Caco-2 (cell line): ENCODE data around the gene ZDHHC7. TPM values are rescaled to one million over a fixed set of nuclear protein-coding genes. Genes with fewer than 3 reads are reported as not detected.
A peak's percentile ranks its signal among the peaks of the same experiment; 100 is the strongest.

Source experiments
- BruUV-seq: library from RNA; stranded (reverse); fragments of 400-500 nt; replicated peaks from 2 replicates; lab custom pipeline; 2021; lab: Mats Ljungman, UMichigan
- CTCF ChIA-PET: fragments of 300-600 bp; sonication (Branson Sonifier 250); formaldehyde crosslinking; loops from one replicate; lab custom pipeline; 2022; ENCODE audit warnings: antibody characterized with exemption; lab: Charles Lee
- POLR2A ChIA-PET: fragments of 300-600 bp; sonication (Branson Sonifier 250); formaldehyde crosslinking; loops from one replicate; lab custom pipeline; 2022; ENCODE audit warnings: antibody characterized with exemption; lab: Charles Lee
- DNase-seq, 2 experiments: peaks; one replicate each; pipeline versions ENCODE4 v3.0.0 to v3.0.0-alpha.2; 2020 to 2022
- H3K27me3 ChIP-seq: replicated peaks from 2 replicates; pipeline ENCODE4 v1.6.0; 2011; ENCODE audit warnings: low read length; ENCODE audit not compliant: control insufficient read depth, insufficient read depth
- H3K36me3 ChIP-seq: 2 replicates; pipeline ENCODE4 v1.5.1; 2011; ENCODE audit warnings: low read length; ENCODE audit not compliant: control insufficient read depth, insufficient read depth
- H3K4me1 ChIP-seq: fragments of 250-450 bp; sonication (Bioruptor Pico); 2 replicates; pipeline ENCODE4 v1.5.1; 2020; ENCODE audit warnings: mild to moderate bottlenecking
- H3K4me3 ChIP-seq: 2 replicates; pipeline ENCODE4 v1.5.1; 2011; ENCODE audit warnings: low read depth, mild to moderate bottlenecking, control low read depth, low read length
- H3K9me3 ChIP-seq: fragments of 250-450 bp; sonication (Bioruptor Pico); 2 replicates; pipeline ENCODE4 v1.5.1; 2020; ENCODE audit warnings: mild to moderate bottlenecking, moderate library complexity
- H3K27ac Mint-ChIP-seq: one replicate; pipeline ENCODE4 v1.8.0; 2022; ENCODE audit warnings: mixed read lengths; ENCODE audit not compliant: unreplicated experiment
- H3K27me3 Mint-ChIP-seq: one replicate; pipeline ENCODE4 v1.8.0; 2022; ENCODE audit warnings: mixed read lengths; ENCODE audit not compliant: insufficient read depth, unreplicated experiment
- H3K36me3 Mint-ChIP-seq: one replicate; pipeline ENCODE4 v1.8.0; 2022; ENCODE audit warnings: mild to moderate bottlenecking, mixed read lengths; ENCODE audit not compliant: insufficient read depth, unreplicated experiment
- H3K4me1 Mint-ChIP-seq: one replicate; pipeline ENCODE4 v1.8.0; 2022; ENCODE audit warnings: low read depth, mixed read lengths; ENCODE audit not compliant: unreplicated experiment
- H3K4me3 Mint-ChIP-seq: one replicate; pipeline ENCODE4 v1.8.0; 2022; ENCODE audit warnings: mild to moderate bottlenecking, moderate library complexity, mixed read lengths; ENCODE audit not compliant: unreplicated experiment
- H3K9me3 Mint-ChIP-seq: one replicate; pipeline ENCODE4 v1.8.0; 2022; ENCODE audit warnings: mixed read lengths; ENCODE audit not compliant: unreplicated experiment
- CTCF ChIP-seq, 2 experiments: fragments of 200-600 bp in 1 of 2; IDR thresholded peaks; 1 replicate in 1 of 2; 2 replicates in 1 of 2; pipeline versions ENCODE4 v1.5.1 to v1.8.0; 2011 to 2022; ENCODE audit warnings: antibody characterized with exemption in 1 of 2, control low read depth in 1 of 2, inconsistent platforms in 1 of 2, low read depth in 1 of 2, low read length in 1 of 2, mild to moderate bottlenecking in 1 of 2, moderate library complexity in 1 of 2; ENCODE audit not compliant: insufficient read depth in 1 of 2, severe bottlenecking in 1 of 2, unreplicated experiment in 1 of 2
- intact Hi-C: fragments of 100-400 bp; cut with micrococcal nuclease; formaldehyde crosslinking; loops from one replicate; pipeline ENCODE4 v1.10.0; 2022; ENCODE audit not compliant: unreplicated experiment
- total RNA-seq: library from RNA; stranded (reverse); gene quantifications from 2 replicates; pipeline ENCODE4 v1.2.3, GENCODE V29; 2022

ZDHHC7 gene
- total RNA-seq, 1 experiment from 2014 or later = 85.7 TPM

- DNase-seq = no peak
- no TSS peak for BruUV-seq
- Histone ChIP-seq H3K4me3 (no peak overlapping the region), H3K36me3 (no peaks in the 10 kb centered on the region), H3K4me1 (peaks cover 28% of the 10 kb centered on the region), H3K9me3 (no peaks in the 10 kb centered on the region), H3K27me3 (peaks cover 1% of the 10 kb centered on the region; the same call in 1 of the 2 replicates)
- H3K27ac Mint-ChIP-seq = peak overlapping the region; percentile 83
- H3K4me3 Mint-ChIP-seq = peak overlapping the region; percentile 92
- peaks cover 26% of the 10 kb centered on the region for H3K4me1 Mint-ChIP-seq
- POLR2A ChIA-PET = interaction anchor here (2.8 kb wide), 1 partner anchor 15 kb away, joined by 14 read pairs; the partner anchor contains the start of gene ZDHHC7
- no peaks in the 10 kb centered on the region for H3K27me3 Mint-ChIP-seq
- CTCF ChIA-PET = interaction anchor here (0.6 to 2.8 kb wide), 4 partner anchors 10 to 193 kb away, joined by 3 to 13 read pairs (median 12); no protein-coding TSS in a partner anchor
- H3K36me3 Mint-ChIP-seq = no peaks in the 10 kb centered on the region
- no peak for TF ChIP-seq CTCF (IDR thresholded peaks at IDR 0.05; ENCODE audit: insufficient read depth in 1 of 2, low read depth in 1 of 2, low read length in 1 of 2, severe bottlenecking in 1 of 2, unreplicated experiment in 1 of 2)
- intact Hi-C loops = loop anchor here (1.0 kb wide), 1 partner anchor 60 kb away; no protein-coding TSS in a partner anchor
- no peaks in the 10 kb centered on the region for H3K9me3 Mint-ChIP-seq
Measured at GRCh38 chr16:85025781-85026653, 14.7 kb upstream of the ZDHHC7 start.

GRCh38 chr16:85019659-85020245, 8.4 kb upstream of the ZDHHC7 start:
- Mint-ChIP-seq H3K4me1 (peaks cover 3% of the 10 kb centered on the region), H3K9me3 (no peaks in the 10 kb centered on the region), H3K27me3 (no peaks in the 10 kb centered on the region), H3K4me3 (no peak overlapping the region), H3K27ac (no peak overlapping the region), H3K36me3 (peaks cover 3% of the 10 kb centered on the region)
- Histone ChIP-seq H3K4me1 (peaks cover 12% of the 10 kb centered on the region), H3K27me3 (no peaks in the 10 kb centered on the region), H3K4me3 (no peak overlapping the region), H3K9me3 (no peaks in the 10 kb centered on the region), H3K36me3 (no peaks in the 10 kb centered on the region)
- no peak for TF ChIP-seq CTCF (IDR thresholded peaks at IDR 0.05; ENCODE audit: insufficient read depth in 1 of 2, low read depth in 1 of 2, low read length in 1 of 2, severe bottlenecking in 1 of 2, unreplicated experiment in 1 of 2)
- POLR2A ChIA-PET = no interaction called here
- no peak for DNase-seq
- no TSS peak for BruUV-seq
- intact Hi-C loops = no loop called here
- CTCF ChIA-PET = interaction anchor here (0.9 kb wide), 1 partner anchor 67 kb away, joined by 3 read pairs; no protein-coding TSS in a partner anchor

- CTCF ChIA-PET = no interaction called here
- no peaks in the 10 kb centered on the region for H3K9me3 ChIP-seq
- TF ChIP-seq CTCF (IDR thresholded peaks at IDR 0.05; ENCODE audit: insufficient read depth in 1 of 2, low read depth in 1 of 2, low read length in 1 of 2, severe bottlenecking in 1 of 2, unreplicated experiment in 1 of 2) = no peak
- no peak overlapping the region for H3K4me3 Mint-ChIP-seq
- H3K4me1 Mint-ChIP-seq = peaks cover 14% of the 10 kb centered on the region
- H3K27me3 ChIP-seq = no peaks in the 10 kb centered on the region
- peaks cover 10% of the 10 kb centered on the region for H3K36me3 Mint-ChIP-seq
- BruUV-seq = no TSS peak
- H3K27ac Mint-ChIP-seq = no peak overlapping the region
- intact Hi-C loops = no loop called here
- no peaks in the 10 kb centered on the region for H3K36me3 ChIP-seq
- no peak for DNase-seq
- H3K4me3 ChIP-seq = no peak overlapping the region
- H3K4me1 ChIP-seq = peaks cover 22% of the 10 kb centered on the region
- no peaks in the 10 kb centered on the region for H3K9me3 Mint-ChIP-seq
- H3K27me3 Mint-ChIP-seq = no peaks in the 10 kb centered on the region
- POLR2A ChIA-PET = no interaction called here
Measured at GRCh38 chr16:85018529-85019236, 7.3 kb upstream of the ZDHHC7 start.
